Neural cell (in vitro differentiated cells): Measurements from ENCODE around the gene BCL2L2. TPM values are rescaled to one million over a fixed set of nuclear protein-coding genes. Genes with fewer than 3 reads are reported as not detected.

Source experiments
- H2AFZ ChIP-seq: fragments of 200-600, 300-800 bp; sonication (generic), shearing (Covaris generic); 2 replicates; pipeline ENCODE4 v1.6.0; 2014; ENCODE audit warnings: low read depth, mild to moderate bottlenecking, antibody characterized with exemption, low read length, moderate library complexity
- H3F3A ChIP-seq: fragments of 200-600 bp; shearing (Covaris generic); 2 replicates; pipeline ENCODE4 v1.6.1; 2016; ENCODE audit warnings: mild to moderate bottlenecking, moderate library complexity, mixed read lengths, antibody characterized with exemption, low read length; ENCODE audit not compliant: insufficient read depth, poor library complexity, severe bottlenecking
- H3K27ac ChIP-seq: fragments of 200-600, 300-800 bp; sonication (generic), shearing (Covaris generic); 2 replicates; pipeline ENCODE4 v1.5.1; 2014; ENCODE audit warnings: mild to moderate bottlenecking, low read length, moderate library complexity
- H3K27me3 ChIP-seq: fragments of 300-800, 200-600 bp; sonication (generic), shearing (Covaris generic); 2 replicates; pipeline ENCODE4 v1.6.0; 2014; ENCODE audit warnings: mild to moderate bottlenecking, low read depth, low read length, moderate library complexity; ENCODE audit not compliant: insufficient read depth
- H3K36me3 ChIP-seq: fragments of 300-800, 200-600 bp; sonication (generic), shearing (Covaris generic); 2 replicates; pipeline ENCODE4 v1.5.1; 2014; ENCODE audit warnings: mild to moderate bottlenecking, antibody characterized with exemption, low read length, moderate library complexity; ENCODE audit not compliant: insufficient read depth
- H3K4me2 ChIP-seq: fragments of 300-800, 200-600 bp; sonication (generic), shearing (Covaris generic); 2 replicates; pipeline ENCODE4 v1.6.0; 2014; ENCODE audit warnings: mild to moderate bottlenecking, low read length
- H3K4me3 ChIP-seq: fragments of 300-800, 200-600 bp; sonication (generic), shearing (Covaris generic); 2 replicates; pipeline ENCODE4 v1.5.1; 2014; ENCODE audit warnings: mild to moderate bottlenecking, low read length, moderate library complexity
- H3K79me2 ChIP-seq: fragments of 200-600 bp; shearing (Covaris generic); replicated peaks from 2 replicates; pipeline ENCODE4 v1.6.0; 2014; ENCODE audit warnings: mild to moderate bottlenecking, low read length, moderate library complexity; ENCODE audit not compliant: insufficient read depth
- H3K9ac ChIP-seq: fragments of 300-800, 200-600 bp; sonication (generic), shearing (Covaris generic); 2 replicates; pipeline ENCODE4 v1.6.1; 2016; ENCODE audit warnings: mild to moderate bottlenecking, low read length, mixed read lengths
- H3K9me2 ChIP-seq: fragments of 200-600 bp; shearing (Covaris generic); 2 replicates; pipeline ENCODE4 v1.6.1; 2016; ENCODE audit warnings: mild to moderate bottlenecking, low read length, mixed read lengths; ENCODE audit not compliant: insufficient read depth
- H3K9me3 ChIP-seq: fragments of 200-600, 300-800 bp; sonication (generic), shearing (Covaris generic); 2 replicates; pipeline ENCODE4 v1.6.1; 2016; ENCODE audit warnings: mild to moderate bottlenecking, mixed run types, low read length, moderate library complexity, mixed read lengths
- H4K20me1 ChIP-seq: fragments of 200-600 bp; shearing (Covaris generic); 2 replicates; pipeline ENCODE4 v1.6.1; 2016; ENCODE audit warnings: mild to moderate bottlenecking, mixed run types; ENCODE audit not compliant: insufficient read depth
- EP300 ChIP-seq: fragments of 450-650 bp; conservative IDR thresholded peaks from 2 replicates; pipeline ENCODE4 v1.6.1; 2014; ENCODE audit warnings: antibody characterized with exemption, mild to moderate bottlenecking, moderate library complexity; ENCODE audit not compliant: poor library complexity, severe bottlenecking
- EZH2 ChIP-seq: fragments of 200-600, 300-800 bp; shearing (Covaris generic), sonication (generic); IDR thresholded peaks from 2 replicates; pipeline ENCODE4 v1.6.1; 2014; ENCODE audit warnings: antibody characterized with exemption, low read length, borderline replicate concordance, mild to moderate bottlenecking; ENCODE audit not compliant: insufficient read depth, poor library complexity, severe bottlenecking
- MXI1 ChIP-seq: fragments of 450-650 bp; conservative IDR thresholded peaks from 2 replicates; pipeline ENCODE4 v1.6.1; 2014; ENCODE audit warnings: antibody characterized with exemption, mild to moderate bottlenecking; ENCODE audit not compliant: poor library complexity, severe bottlenecking
- POLR2AphosphoS5 ChIP-seq: IDR thresholded peaks from 2 replicates; pipeline ENCODE4 v1.6.1; 2012
- RAD21 ChIP-seq: fragments of 450-650 bp; conservative IDR thresholded peaks from 2 replicates; pipeline ENCODE4 v1.6.1; 2014; ENCODE audit warnings: antibody characterized with exemption, mild to moderate bottlenecking, moderate library complexity
- SMC3 ChIP-seq: fragments of 450-650 bp; conservative IDR thresholded peaks from 2 replicates; pipeline ENCODE4 v1.6.1; 2014; ENCODE audit warnings: antibody characterized with exemption, mild to moderate bottlenecking, moderate library complexity; ENCODE audit not compliant: poor library complexity
- TAF1 ChIP-seq: IDR thresholded peaks from 2 replicates; pipeline ENCODE4 v1.6.1; 2012; ENCODE audit warnings: low read depth
- polyA plus RNA-seq: library from polyadenylated mRNA; depleted of rRNA; stranded (reverse); fragments of >200 nt; gene quantifications from 2 replicates; pipeline ENCODE4 v1.2.3, GENCODE V29; 2014
- TF ChIP-seq, protein P1 (sequence below): fragments of 450-650 bp; IDR thresholded peaks from 2 replicates; pipeline ENCODE4 v1.5.1; 2014; ENCODE audit warnings: antibody characterized with exemption, mild to moderate bottlenecking, moderate library complexity; ENCODE audit not compliant: poor library complexity, severe bottlenecking
- TF ChIP-seq, protein P2 (sequence below): IDR thresholded peaks from 2 replicates; pipeline ENCODE4 v1.6.1; 2012; ENCODE audit warnings: borderline replicate concordance

BCL2L2 gene
- polyA plus RNA-seq, 1 donor from 2014 or later, result 35.8 TPM

DNA sequence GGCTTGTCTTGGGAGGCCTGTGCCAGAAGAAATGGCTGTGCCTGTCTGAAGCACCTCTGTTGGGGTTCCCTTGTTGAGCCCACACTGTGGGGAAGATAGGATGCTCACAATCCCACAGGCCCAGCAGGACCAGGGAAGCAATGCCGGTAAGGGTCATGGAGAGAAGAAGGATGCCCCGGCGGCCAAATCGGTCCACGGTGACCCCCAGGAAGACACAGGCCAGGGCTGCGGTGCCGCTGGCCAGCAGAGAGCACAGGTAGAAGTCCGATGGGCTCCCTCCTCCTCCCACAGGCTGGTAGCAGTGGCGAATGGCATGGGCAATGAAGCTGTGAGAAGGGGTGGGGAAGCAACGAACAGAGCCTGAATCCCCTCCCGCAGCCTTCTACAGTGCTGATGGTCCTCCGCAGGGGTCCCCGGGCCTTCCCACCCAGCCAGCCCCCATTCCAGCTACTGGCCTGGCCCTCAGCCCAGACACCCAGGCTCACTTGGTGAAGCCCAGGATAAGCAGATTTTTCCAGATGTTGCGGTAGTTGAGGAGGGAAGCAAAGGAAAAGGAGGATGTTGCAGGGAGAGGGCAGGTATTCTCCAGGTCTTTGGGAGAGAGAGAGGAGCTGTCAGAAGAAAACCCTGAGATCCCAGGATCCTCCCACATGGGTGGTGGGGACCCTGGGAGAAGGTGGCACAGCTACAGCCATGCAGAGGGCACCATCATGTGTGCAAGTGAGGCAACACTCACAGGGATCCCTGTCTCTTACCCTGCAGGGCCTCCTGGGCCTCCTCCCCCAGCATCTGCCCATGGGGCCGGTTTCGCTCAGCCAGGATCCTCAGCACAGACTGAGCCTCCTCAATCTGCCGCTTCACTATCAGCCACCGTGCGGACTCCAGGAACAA is 41.0 kb downstream of the BCL2L2 start:
- Histone ChIP-seq H3K27me3 (no peaks in the 10 kb centered on the region), H4K20me1 (no peaks in the 10 kb centered on the region), H3F3A (no peaks in the 10 kb centered on the region), H2AFZ (no peak overlapping the region), H3K79me2 (no peaks in the 10 kb centered on the region), H3K4me3 (no peak overlapping the region), H3K9me3 (no peaks in the 10 kb centered on the region), H3K4me2 (no peak overlapping the region), H3K9ac (no peak overlapping the region), H3K9me2 (no peaks in the 10 kb centered on the region), H3K36me3 (no peaks in the 10 kb centered on the region), H3K27ac (no peak overlapping the region)
- TF ChIP-seq MXI1 (no peak), POLR2AphosphoS5 (no peak), SMC3 (no peak), EP300 (no peak)
- TF ChIP-seq, protein P1, sequence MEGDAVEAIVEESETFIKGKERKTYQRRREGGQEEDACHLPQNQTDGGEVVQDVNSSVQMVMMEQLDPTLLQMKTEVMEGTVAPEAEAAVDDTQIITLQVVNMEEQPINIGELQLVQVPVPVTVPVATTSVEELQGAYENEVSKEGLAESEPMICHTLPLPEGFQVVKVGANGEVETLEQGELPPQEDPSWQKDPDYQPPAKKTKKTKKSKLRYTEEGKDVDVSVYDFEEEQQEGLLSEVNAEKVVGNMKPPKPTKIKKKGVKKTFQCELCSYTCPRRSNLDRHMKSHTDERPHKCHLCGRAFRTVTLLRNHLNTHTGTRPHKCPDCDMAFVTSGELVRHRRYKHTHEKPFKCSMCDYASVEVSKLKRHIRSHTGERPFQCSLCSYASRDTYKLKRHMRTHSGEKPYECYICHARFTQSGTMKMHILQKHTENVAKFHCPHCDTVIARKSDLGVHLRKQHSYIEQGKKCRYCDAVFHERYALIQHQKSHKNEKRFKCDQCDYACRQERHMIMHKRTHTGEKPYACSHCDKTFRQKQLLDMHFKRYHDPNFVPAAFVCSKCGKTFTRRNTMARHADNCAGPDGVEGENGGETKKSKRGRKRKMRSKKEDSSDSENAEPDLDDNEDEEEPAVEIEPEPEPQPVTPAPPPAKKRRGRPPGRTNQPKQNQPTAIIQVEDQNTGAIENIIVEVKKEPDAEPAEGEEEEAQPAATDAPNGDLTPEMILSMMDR, result no peak

DNA sequence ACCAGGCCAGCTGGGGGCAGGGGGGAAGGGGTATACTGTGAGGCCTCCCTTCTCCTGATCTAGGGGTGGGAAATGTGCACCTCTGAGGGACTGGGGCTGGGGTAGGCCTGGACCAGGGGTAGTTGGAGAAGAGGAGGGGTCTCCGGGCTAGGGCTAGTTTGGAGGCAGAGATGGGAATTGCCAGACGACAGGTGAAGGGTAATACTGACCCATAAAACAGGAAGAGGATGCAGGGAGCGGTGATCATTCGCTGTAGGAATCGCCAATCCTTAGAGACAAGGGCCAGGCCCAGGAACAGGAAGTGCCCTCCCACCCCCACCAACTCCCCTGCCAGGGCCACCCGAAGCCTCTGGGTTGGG is 41.6 kb downstream of the BCL2L2 start:
- H3K4me3 ChIP-seq, result no peak overlapping the region
- H3K27me3 ChIP-seq, result no peaks in the 10 kb centered on the region
- no peaks in the 10 kb centered on the region for H3K36me3 ChIP-seq
- H3F3A ChIP-seq, result no peaks in the 10 kb centered on the region
- H3K4me2 ChIP-seq, result no peak overlapping the region
- TF ChIP-seq, protein P2, sequence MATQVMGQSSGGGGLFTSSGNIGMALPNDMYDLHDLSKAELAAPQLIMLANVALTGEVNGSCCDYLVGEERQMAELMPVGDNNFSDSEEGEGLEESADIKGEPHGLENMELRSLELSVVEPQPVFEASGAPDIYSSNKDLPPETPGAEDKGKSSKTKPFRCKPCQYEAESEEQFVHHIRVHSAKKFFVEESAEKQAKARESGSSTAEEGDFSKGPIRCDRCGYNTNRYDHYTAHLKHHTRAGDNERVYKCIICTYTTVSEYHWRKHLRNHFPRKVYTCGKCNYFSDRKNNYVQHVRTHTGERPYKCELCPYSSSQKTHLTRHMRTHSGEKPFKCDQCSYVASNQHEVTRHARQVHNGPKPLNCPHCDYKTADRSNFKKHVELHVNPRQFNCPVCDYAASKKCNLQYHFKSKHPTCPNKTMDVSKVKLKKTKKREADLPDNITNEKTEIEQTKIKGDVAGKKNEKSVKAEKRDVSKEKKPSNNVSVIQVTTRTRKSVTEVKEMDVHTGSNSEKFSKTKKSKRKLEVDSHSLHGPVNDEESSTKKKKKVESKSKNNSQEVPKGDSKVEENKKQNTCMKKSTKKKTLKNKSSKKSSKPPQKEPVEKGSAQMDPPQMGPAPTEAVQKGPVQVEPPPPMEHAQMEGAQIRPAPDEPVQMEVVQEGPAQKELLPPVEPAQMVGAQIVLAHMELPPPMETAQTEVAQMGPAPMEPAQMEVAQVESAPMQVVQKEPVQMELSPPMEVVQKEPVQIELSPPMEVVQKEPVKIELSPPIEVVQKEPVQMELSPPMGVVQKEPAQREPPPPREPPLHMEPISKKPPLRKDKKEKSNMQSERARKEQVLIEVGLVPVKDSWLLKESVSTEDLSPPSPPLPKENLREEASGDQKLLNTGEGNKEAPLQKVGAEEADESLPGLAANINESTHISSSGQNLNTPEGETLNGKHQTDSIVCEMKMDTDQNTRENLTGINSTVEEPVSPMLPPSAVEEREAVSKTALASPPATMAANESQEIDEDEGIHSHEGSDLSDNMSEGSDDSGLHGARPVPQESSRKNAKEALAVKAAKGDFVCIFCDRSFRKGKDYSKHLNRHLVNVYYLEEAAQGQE, result no peak
- TF ChIP-seq TAF1 (no peak), MXI1 (no peak), RAD21 (no peak), EZH2 (no peak), POLR2AphosphoS5 (no peak), SMC3 (no peak), EP300 (no peak)
- TF ChIP-seq, protein P1, result no peak
- H3K9me3 ChIP-seq, result no peaks in the 10 kb centered on the region
- H3K9me2 ChIP-seq, result no peaks in the 10 kb centered on the region
- no peak overlapping the region for H3K27ac ChIP-seq
- H3K9ac ChIP-seq, result no peak overlapping the region
- H4K20me1 ChIP-seq, result no peaks in the 10 kb centered on the region
- H3K79me2 ChIP-seq, result no peaks in the 10 kb centered on the region
- H2AFZ ChIP-seq, result no peak overlapping the region
